ENCODE results near the gene HTRA1. TPM values are rescaled to one million over a fixed set of nuclear protein-coding genes. Genes with fewer than 3 reads are reported as not detected.
A peak's percentile ranks its signal among the peaks of the same experiment; 100 is the strongest.

The HTRA1 gene
- total RNA-seq (2012; rRNA removed) (23.1 and 28.5 TPM in 2 replicates), polyA plus RNA-seq (2012; rRNA removed) (94.9 and 108 TPM in 2 replicates), Bru-seq, nascent RNA (percentile 62 among the genes with signal in this experiment), BruChase-seq, experiment 1, labeled RNA remaining after a 6-hour chase (percentile 54 among the genes with signal in this experiment), BruChase-seq, experiment 2, labeled RNA remaining after a 2-hour chase (percentile 61 among the genes with signal in this experiment)
- polyA plus RNA-seq (2012; cell fraction: cytosol; rRNA removed): 64.6 and 74.8 TPM in 2 replicates
- polyA plus RNA-seq (2012; cell fraction: nucleus; rRNA removed; ENCODE audit: low replicate concordance): 18.9 and 71.3 TPM in 2 replicates
- long read RNA-seq, transcript HTRA1-202 (6 exons, 1,214 nt): minor isoform, 27 of 318 reads
- long read RNA-seq, transcript HTRA1-201 (9 exons, 2,120 nt): major isoform, 254 of 318 reads
- long read RNA-seq, partial matches to known transcripts: 31 of 318 reads
- long read RNA-seq, other reads (novel, unspliced or antisense): 6 of 318 reads

- Histone ChIP-seq H3K79me1 (ENCODE audit: low read depth in 1 of 2, low read length in 2 of 2) (peaks cover 2 to 16% of the 10 kb centered on the region in 2 experiments; a peak in 3 of 4 replicates), H3K18ac (ENCODE audit: low read depth, low read length) (no peak within 1 kb of the TSS; the same call in 1 of the 2 replicates), H3K56ac (ENCODE audit: extremely low read depth, insufficient read depth, low read length) (no peak within 1 kb of the TSS; the same call in 1 of the 2 replicates), H3K4ac (ENCODE audit: low read depth, low read length) (peak within 1 kb of the TSS; percentile 59; the same call in 1 of the 2 replicates), H3K14ac (replicated peaks; ENCODE audit: low read depth, low read length) (peak within 1 kb of the TSS; percentile 83; the same call in 1 of the 2 replicates), H4K5ac (ENCODE audit: low read depth, low read length) (peak within 1 kb of the TSS; percentile 62; the same call in 1 of the 2 replicates), H2AK5ac (ENCODE audit: low read depth, low read length) (no peak within 1 kb of the TSS; the same call in 1 of the 2 replicates), H3K36me3 (ENCODE audit: control insufficient read depth, insufficient read depth, low read length) (no peaks in the 10 kb centered on the region; the same call in 1 of the 2 replicates), H3K27me3 (ENCODE audit: control insufficient read depth, insufficient read depth, low read length) (peaks cover 2% of the 10 kb centered on the region), H2BK5ac (ENCODE audit: low read depth, low read length, poor library complexity, severe bottlenecking) (peak within 1 kb of the TSS; percentile 28), H2AK9ac (replicated peaks; ENCODE audit: low read depth, low read length, poor library complexity) (peak within 1 kb of the TSS; percentile 83), H3K4me3 (ENCODE audit: insufficient read depth, low read depth, low read length) (peak within 1 kb of the TSS; percentile 52), H3K4me1 (ENCODE audit: control insufficient read depth, insufficient read depth, low read length) (peaks cover 12% of the 10 kb centered on the region), H3K23ac (ENCODE audit: low read depth, low read length) (peak within 1 kb of the TSS; percentile 92), H3K9me3 (ENCODE audit: control insufficient read depth, insufficient read depth, low read length) (no peaks in the 10 kb centered on the region), H3K9ac (ENCODE audit: low read depth, low read length) (peak within 1 kb of the TSS; percentile 65), H3K9me1 (ENCODE audit: insufficient read depth, low read length) (0 out of 2 replicates have a peak, but pooled peaks cover 6% of the 10 kb centered on the region), H2BK120ac (ENCODE audit: low read depth, low read length) (peak within 1 kb of the TSS; percentile 58; the same call in 1 of the 2 replicates), H4K8ac (ENCODE audit: low read depth in 2 of 2, low read length in 2 of 2) (peak within 1 kb of the TSS; percentile 63 to 67; a peak in 2 of 4 replicates), H3K4me2 (ENCODE audit: low read depth, low read length) (peak within 1 kb of the TSS; percentile 78), H2BK20ac (ENCODE audit: low read depth, low read length) (peak within 1 kb of the TSS; percentile 15; the same call in 1 of the 2 replicates), H2AFZ (replicated peaks; ENCODE audit: low read length, poor library complexity) (peak within 1 kb of the TSS; percentile 91), H4K20me1 (ENCODE audit: insufficient read depth, low read length) (peaks cover 7% of the 10 kb centered on the region; the same call in 1 of the 2 replicates), H3K27ac (ENCODE audit: insufficient read depth, low read length) (peak within 1 kb of the TSS; percentile 34), H4K91ac (ENCODE audit: insufficient read depth, low read depth, low read length) (no peak within 1 kb of the TSS; the same call in 1 of the 2 replicates), H2BK15ac (ENCODE audit: low read depth, low read length) (no peak within 1 kb of the TSS; the same call in 1 of the 3 replicates)
- ATAC-seq (ENCODE audit: low read depth) (peak; percentile 82), DNase-seq (peak; percentile 61)
- WGBS, 2 experiments (ENCODE audit: extremely low coverage in 2 of 2, insufficient read length in 1 of 2): 0% methylated on average over 25 of the region's 56 CpGs; no CpG with 5 or more reads in 1 of the 2 experiments
- ChIA-PET POLR2A (ENCODE audit: unreplicated experiment) (interaction anchor here (0.7 kb wide), 1 partner anchor 32 kb away, joined by 8 read pairs; no protein-coding TSS in a partner anchor), CTCF (no interaction called here)
- no peak for TF ChIP-seq NFE2L2 (IDR thresholded peaks at IDR 0.05; ENCODE audit: low read depth, low read length)
- no peak for TF ChIP-seq CEBPB (IDR thresholded peaks at IDR 0.05; ENCODE audit: low read depth, low read length)
- TF ChIP-seq MAZ (IDR thresholded peaks at IDR 0.05; ENCODE audit: borderline replicate concordance, low read depth, low read length): peak; percentile 6; the same call in 1 of the 2 replicates
- no peak for TF ChIP-seq SMC3 (IDR thresholded peaks at IDR 0.05; ENCODE audit: low read depth, low read length)
- TF ChIP-seq RFX5 (IDR thresholded peaks at IDR 0.05; ENCODE audit: low read depth, low read length): no peak
- no peak for TF ChIP-seq FOS (IDR thresholded peaks at IDR 0.05; ENCODE audit: low read depth, low read length)
- no peak for TF ChIP-seq POLR2A (IDR thresholded peaks at IDR 0.05; ENCODE audit: low read depth, low read length)
- no peak for TF ChIP-seq MXI1 (IDR thresholded peaks at IDR 0.05; ENCODE audit: borderline replicate concordance, low read depth, low read length)
- BruUV-seq (replicated peaks): no TSS peak
- dilution Hi-C loops (cut with HindIII; ENCODE audit: low sequenced_read_pairs, unreplicated experiment) (no loop called here), intact Hi-C loops (cut with micrococcal nuclease) (loop anchor here (1.0 to 5.0 kb wide), 2 partner anchors 8 to 86 kb away; no protein-coding TSS in a partner anchor), in situ Hi-C loops (cut with MboI; ENCODE audit: low sequenced_read_pairs) (loop anchor here (10.0 kb wide), 1 partner anchor 337 kb away; no protein-coding TSS in a partner anchor)
Measured at GRCh38 chr10:122461367-122461728, at the start of gene HTRA1. TSS of gene HTRA1 (plus strand) at chr10:122461553. CDS start at chr10:122461653, 100 bp downstream.

Data from IMR-90 (cell line).